ENCODE data around the gene ARVCF. TPM values are rescaled to one million over a fixed set of nuclear protein-coding genes. Genes with fewer than 3 reads are reported as not detected.
A peak's percentile ranks its signal among the peaks of the same experiment; 100 is the strongest.

The ARVCF gene
- total and polyA plus RNA-seq, 9 of the 15 experiments (the other 6 are each of a cell fraction or from before 2014, with no cell fraction given) = 0.03 to 97.4 (median 15.6) TPM

- TF ChIP-seq ZBTB5 (IDR thresholded peaks at IDR 0.05) = no peak
- TF ChIP-seq RBM39 (optimal IDR thresholded peaks at IDR 0.05; ENCODE audit: low read depth, low read length) = no peak
- no peak for TF ChIP-seq RAD21 (CRISPR knock-in tag; conservative IDR thresholded peaks at IDR 0.05 in 1 of 2, IDR thresholded peaks at IDR 0.05 in 1 of 2)
- no peak for TF ChIP-seq CGGBP1 (CRISPR knock-in tag; IDR thresholded peaks at IDR 0.05)
- no peak for TF ChIP-seq ARID4B (CRISPR knock-in tag; IDR thresholded peaks at IDR 0.05)
- no peak for TF ChIP-seq BRF2 (IDR thresholded peaks at IDR 0.05; ENCODE audit: borderline replicate concordance, insufficient read depth, insufficient read length)
- TF ChIP-seq NBN (IDR thresholded peaks at IDR 0.05; ENCODE audit: low read depth) = 0 out of 2 replicates have a peak, but pooled peaks have one; percentile 52
- no peak for TF ChIP-seq MYNN (IDR thresholded peaks at IDR 0.05)
- no peak for TF ChIP-seq MYNN (CRISPR knock-in tag; IDR thresholded peaks at IDR 0.05)
- no peak for TF ChIP-seq ZNF395 (CRISPR knock-in tag; IDR thresholded peaks at IDR 0.05)
- TF ChIP-seq ZC3H4 (CRISPR knock-in tag; IDR thresholded peaks at IDR 0.05; ENCODE audit: borderline replicate concordance) = no peak
- TF ChIP-seq IRF2 (CRISPR knock-in tag; IDR thresholded peaks at IDR 0.05) = no peak
- no peak for TF ChIP-seq ZBTB7A (IDR thresholded peaks at IDR 0.05; ENCODE audit: borderline replicate concordance, control insufficient read depth, low read depth, low read length)
- no peak for TF ChIP-seq PREB (CRISPR knock-in tag; IDR thresholded peaks at IDR 0.05)
Measured at GRCh38 chr22:20004464-20004863, 12.2 kb downstream of the ARVCF start (continued).

All from K562 (cell line).